Measurements from ENCODE around the gene AGAP1. TPM values are rescaled to one million over a fixed set of nuclear protein-coding genes. Genes with fewer than 3 reads are reported as not detected.

Gene AGAP1
- total and polyA plus RNA-seq, 4 donors: 2.0 to 8.5 (median 5.4) TPM

- Histone ChIP-seq H3K4me1 (ENCODE audit: control insufficient read depth in 4 of 4, insufficient read depth in 4 of 4, low read length in 3 of 4) (no peaks in the 10 kb centered on the region), H3K36me3 (ENCODE audit: control insufficient read depth in 4 of 4, insufficient read depth in 3 of 4, low read depth in 1 of 4, low read length in 3 of 4) (no peaks in the 10 kb centered on the region), H3K9me3 (ENCODE audit: control insufficient read depth in 4 of 4, low read length in 3 of 4) (no peaks in the 10 kb centered on the region), H3K27me3 (ENCODE audit: control insufficient read depth in 4 of 4, insufficient read depth in 4 of 4, low read length in 3 of 4) (no peaks in the 10 kb centered on the region), H3K27ac (ENCODE audit: low read depth in 1 of 2, low read length in 2 of 2) (no peak overlapping the region), H3K9ac (ENCODE audit: low read depth in 1 of 2, low read length in 2 of 2) (no peak overlapping the region), H3K4me3 (ENCODE audit: low read depth in 1 of 3, low read length in 3 of 3) (no peak overlapping the region)
- no peak for TF ChIP-seq HNF4G (IDR thresholded peaks at IDR 0.05)
- TF ChIP-seq FOXA1 (IDR thresholded peaks at IDR 0.05): no peak
- no peak for TF ChIP-seq EGR1 (IDR thresholded peaks at IDR 0.05; ENCODE audit: low read depth in 2 of 2)
- TF ChIP-seq NR2F2 (IDR thresholded peaks at IDR 0.05): no peak
- no peak for TF ChIP-seq YY1 (IDR thresholded peaks at IDR 0.05)
- no peak for TF ChIP-seq ATF3 (IDR thresholded peaks at IDR 0.05)
- DNase-seq (ENCODE audit: low spot score): no peak
- WGBS: 98% methylated on average over 12 of the region's 12 CpGs
Measured at GRCh38 chr2:235961711-235962110, 467.9 kb downstream of the AGAP1 start.

GRCh38 chr2:235963853-235964577 lies 470.2 kb downstream of the AGAP1 start:
- peaks cover 0 to 2% (median 0%) of the 10 kb centered on the region in 4 donors for H3K36me3 ChIP-seq (ENCODE audit: control insufficient read depth in 4 of 4, insufficient read depth in 3 of 4, low read depth in 1 of 4, low read length in 3 of 4)
- 96% methylated on average over 17 of the region's 17 CpGs for WGBS

GRCh38 chr2:235964787-235965390 lies 471.0 kb downstream of the AGAP1 start:
- H3K27ac ChIP-seq (ENCODE audit: low read depth in 1 of 2, low read length in 2 of 2): no peak overlapping the region
- no peaks in the 10 kb centered on the region for H3K4me1 ChIP-seq (ENCODE audit: control insufficient read depth in 4 of 4, insufficient read depth in 4 of 4, low read length in 3 of 4)
- H3K27me3 ChIP-seq (ENCODE audit: control insufficient read depth in 4 of 4, insufficient read depth in 4 of 4, low read length in 3 of 4): no peaks in the 10 kb centered on the region
- DNase-seq (ENCODE audit: low spot score): no peak
- no peak overlapping the region for H3K4me3 ChIP-seq (ENCODE audit: low read depth in 1 of 3, low read length in 3 of 3)
- peaks cover 0 to 8% (median 3%) of the 10 kb centered on the region in 4 donors for H3K36me3 ChIP-seq (ENCODE audit: control insufficient read depth in 4 of 4, insufficient read depth in 3 of 4, low read depth in 1 of 4, low read length in 3 of 4)
- no peaks in the 10 kb centered on the region for H3K9me3 ChIP-seq (ENCODE audit: control insufficient read depth in 4 of 4, low read length in 3 of 4)
- 88% methylated on average over 13 of the region's 13 CpGs for WGBS
- no peak overlapping the region for H3K9ac ChIP-seq (ENCODE audit: low read depth in 1 of 2, low read length in 2 of 2)
- TF ChIP-seq NR2F2 (IDR thresholded peaks at IDR 0.05): no peak
- TF ChIP-seq EGR1 (IDR thresholded peaks at IDR 0.05; ENCODE audit: low read depth in 2 of 2): no peak
- TF ChIP-seq GABPA (IDR thresholded peaks at IDR 0.05 in 1 of 2, conservative IDR thresholded peaks at IDR 0.05 in 1 of 2): no peak
- TF ChIP-seq HNF4G (IDR thresholded peaks at IDR 0.05): no peak
- no peak for TF ChIP-seq FOXA1 (IDR thresholded peaks at IDR 0.05)
- TF ChIP-seq TAF1 (conservative IDR thresholded peaks at IDR 0.05): no peak
- TF ChIP-seq CTCF (IDR thresholded peaks at IDR 0.05; ENCODE audit: low read depth, low read length, missing input control): no peak
- no peak for TF ChIP-seq RAD21 (IDR thresholded peaks at IDR 0.05)
- TF ChIP-seq ZBTB33 (IDR thresholded peaks at IDR 0.05): no peak

More at GRCh38 chr2:235963853-235964577, 470.2 kb downstream of the AGAP1 start:
- no peak overlapping the region for H3K9ac ChIP-seq (ENCODE audit: low read depth in 1 of 2, low read length in 2 of 2)
- no peaks in the 10 kb centered on the region for H3K27me3 ChIP-seq (ENCODE audit: control insufficient read depth in 4 of 4, insufficient read depth in 4 of 4, low read length in 3 of 4)
- no peak overlapping the region for H3K27ac ChIP-seq (ENCODE audit: low read depth in 1 of 2, low read length in 2 of 2)
- H3K4me3 ChIP-seq (ENCODE audit: low read depth in 1 of 3, low read length in 3 of 3): no peak overlapping the region
- H3K4me1 ChIP-seq (ENCODE audit: control insufficient read depth in 4 of 4, insufficient read depth in 4 of 4, low read length in 3 of 4): no peaks in the 10 kb centered on the region
- TF ChIP-seq YY1 (IDR thresholded peaks at IDR 0.05): no peak
- TF ChIP-seq TAF1 (conservative IDR thresholded peaks at IDR 0.05): no peak
- TF ChIP-seq MAX (IDR thresholded peaks at IDR 0.05): no peak
- no peak for TF ChIP-seq ZBTB33 (IDR thresholded peaks at IDR 0.05)
- no peak for TF ChIP-seq GABPA (IDR thresholded peaks at IDR 0.05 in 1 of 2, conservative IDR thresholded peaks at IDR 0.05 in 1 of 2)
- no peak for TF ChIP-seq EGR1 (IDR thresholded peaks at IDR 0.05; ENCODE audit: low read depth in 2 of 2)
- H3K9me3 ChIP-seq (ENCODE audit: control insufficient read depth in 4 of 4, low read length in 3 of 4): no peaks in the 10 kb centered on the region
- no peak for DNase-seq (ENCODE audit: low spot score)

Measured in liver (tissue), 9 donors.